GM21526 (cell line): ENCODE measurements around the gene BRD8.
"Not testable (repeated sequence)": the region's sequence is repeated elsewhere in the genome, so short reads cannot be mapped to it uniquely, and the experiment has no call there.

ENCODE experiments used
- ATAC-seq: cut with Tn5 transposase; IDR thresholded peaks from one replicate; pipeline ENCODE4 v1.9.1; 2021; ENCODE audit warnings: moderate library complexity; ENCODE audit not compliant: unreplicated experiment, low FRiP score

The BRD8 gene

GRCh38 chr5:138169124-138169523 lies 9.3 kb downstream of the BRD8 start:
- ATAC-seq, result no peak

GRCh38 chr5:138163721-138164120 lies 14.7 kb downstream of the BRD8 start:
- ATAC-seq, result no peak

- ATAC-seq, result no peak
Measured at GRCh38 chr5:138160706-138161105, 17.7 kb downstream of the BRD8 start.

- ATAC-seq, result no peak
Measured at GRCh38 chr5:138159666-138160065, 18.8 kb downstream of the BRD8 start.

- ATAC-seq, result no peak
Measured at GRCh38 chr5:138157626-138158025, 20.8 kb downstream of the BRD8 start.

GRCh38 chr5:138155977-138156376 lies 22.5 kb downstream of the BRD8 start:
- not testable (repeated sequence) for ATAC-seq

- no peak for ATAC-seq
Measured at GRCh38 chr5:138149530-138149929, 28.9 kb downstream of the BRD8 start.

GRCh38 chr5:138148811-138149210 lies 29.6 kb downstream of the BRD8 start:
- no peak for ATAC-seq

- ATAC-seq, result not testable (repeated sequence)
Measured at GRCh38 chr5:138143578-138143977, 34.9 kb downstream of the BRD8 start.

GRCh38 chr5:138141734-138142133 lies 36.7 kb downstream of the BRD8 start:
- no peak for ATAC-seq

GRCh38 chr5:138140268-138140667 lies 38.2 kb downstream of the BRD8 start:
- ATAC-seq, result no peak

GRCh38 chr5:138139781-138140090 lies 38.7 kb downstream of the BRD8 start:
- ATAC-seq, result no peak

- ATAC-seq, result no peak
Measured at GRCh38 chr5:138138949-138139780, 39.3 kb downstream of the BRD8 start, which contains the start of gene NME5. Gene NME5, minus strand, starts transcription at chr5:138139428. Its CDS starts 648 bp downstream, at chr5:138138780.

GRCh38 chr5:138132543-138132942 lies 45.9 kb downstream of the BRD8 start:
- no peak for ATAC-seq

GRCh38 chr5:138129347-138129746 lies 49.1 kb downstream of the BRD8 start:
- ATAC-seq, result no peak

GRCh38 chr5:138128334-138128733 lies 50.1 kb downstream of the BRD8 start:
- ATAC-seq, result no peak

- ATAC-seq, result no peak
Measured at GRCh38 chr5:138115254-138115653, 63.2 kb downstream of the BRD8 start.

GRCh38 chr5:138111937-138112336 lies 66.5 kb downstream of the BRD8 start:
- ATAC-seq, result no peak

GRCh38 chr5:138111181-138111580 lies 67.2 kb downstream of the BRD8 start:
- ATAC-seq, result no peak

- ATAC-seq, result no peak
Measured at GRCh38 chr5:138110266-138110963, 68.0 kb downstream of the BRD8 start.

- ATAC-seq, result no peak
Measured at GRCh38 chr5:138109463-138110265, 68.8 kb downstream of the BRD8 start.
